GM19372 (cell line): ENCODE results near the gene NR2F1-AS1.

ENCODE experiments used
- ATAC-seq: cut with Tn5 transposase; IDR thresholded peaks from one replicate; pipeline ENCODE4 v1.9.1; 2021; ENCODE audit warnings: mild to moderate bottlenecking, low read depth, moderate library complexity; ENCODE audit not compliant: unreplicated experiment

The NR2F1-AS1 gene

DNA sequence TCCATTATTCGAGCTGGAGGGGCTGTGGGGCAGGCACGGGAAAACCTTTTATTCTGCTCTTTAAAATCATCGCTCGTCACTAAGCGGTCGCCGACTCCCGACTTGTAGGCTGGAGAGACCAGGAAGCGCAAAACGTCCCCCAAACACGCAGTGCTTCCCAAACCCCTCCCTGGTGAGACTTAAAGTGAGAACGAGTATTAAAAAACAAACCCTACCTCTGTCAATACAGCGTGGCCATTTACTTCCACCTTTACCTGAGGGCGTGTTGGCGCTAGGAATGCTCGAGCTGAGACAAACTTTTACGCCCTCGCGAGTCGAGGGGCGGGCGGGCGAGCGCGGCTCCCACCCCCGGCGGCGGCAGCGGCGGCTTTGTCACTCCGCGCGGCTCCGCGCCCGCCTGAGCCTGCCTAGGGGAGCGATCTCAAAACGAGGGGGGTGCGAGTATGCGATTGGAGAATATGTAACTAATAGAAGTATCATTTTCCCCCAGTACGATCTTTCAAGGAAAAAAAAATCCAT is at the start of gene NR2F1-AS1:
Gene NR2F1-AS1 (minus strand): TSS at position 293 of the 519 bp plus-strand sequence.
- ATAC-seq: peak; percentile 24

DNA sequence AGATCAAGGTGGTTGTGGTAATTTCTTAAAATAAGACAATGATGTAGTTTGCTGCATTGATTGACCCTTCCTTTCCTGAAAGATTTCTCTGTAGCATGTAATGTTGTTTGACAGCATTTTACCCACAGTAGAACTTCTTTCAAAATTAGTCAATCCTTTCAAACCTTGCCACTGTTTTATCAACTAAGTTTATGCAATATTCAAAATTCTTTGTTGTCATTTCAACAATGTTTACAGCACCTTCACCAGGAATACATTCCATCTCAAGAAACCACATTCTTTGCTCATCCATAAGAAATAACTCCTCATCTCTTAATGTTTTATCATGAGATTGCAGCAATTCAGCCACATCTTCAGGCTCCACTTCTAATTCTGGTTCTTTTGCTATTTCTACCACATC is 45.8 kb upstream of the NR2F1-AS1 start:
- ATAC-seq: no peak

DNA sequence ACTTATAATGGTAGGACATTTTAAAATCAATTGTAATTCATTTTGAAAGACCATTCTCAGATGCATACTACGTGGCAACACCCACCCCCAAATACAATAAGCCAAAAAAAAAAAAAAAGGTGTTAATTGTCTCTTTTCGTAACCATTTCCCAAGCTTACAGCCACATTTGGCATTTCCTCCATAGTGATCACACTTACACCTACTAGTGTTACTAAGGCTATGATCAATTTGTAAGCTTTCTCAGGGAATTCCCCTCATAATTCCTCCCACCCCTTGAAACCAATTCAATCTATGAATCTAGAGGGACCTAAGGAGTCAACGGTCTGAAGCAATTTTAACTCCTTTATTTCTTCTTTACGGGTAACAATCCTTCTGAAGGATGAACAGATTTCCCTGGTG is 42.1 kb upstream of the NR2F1-AS1 start:
- ATAC-seq: no peak

DNA sequence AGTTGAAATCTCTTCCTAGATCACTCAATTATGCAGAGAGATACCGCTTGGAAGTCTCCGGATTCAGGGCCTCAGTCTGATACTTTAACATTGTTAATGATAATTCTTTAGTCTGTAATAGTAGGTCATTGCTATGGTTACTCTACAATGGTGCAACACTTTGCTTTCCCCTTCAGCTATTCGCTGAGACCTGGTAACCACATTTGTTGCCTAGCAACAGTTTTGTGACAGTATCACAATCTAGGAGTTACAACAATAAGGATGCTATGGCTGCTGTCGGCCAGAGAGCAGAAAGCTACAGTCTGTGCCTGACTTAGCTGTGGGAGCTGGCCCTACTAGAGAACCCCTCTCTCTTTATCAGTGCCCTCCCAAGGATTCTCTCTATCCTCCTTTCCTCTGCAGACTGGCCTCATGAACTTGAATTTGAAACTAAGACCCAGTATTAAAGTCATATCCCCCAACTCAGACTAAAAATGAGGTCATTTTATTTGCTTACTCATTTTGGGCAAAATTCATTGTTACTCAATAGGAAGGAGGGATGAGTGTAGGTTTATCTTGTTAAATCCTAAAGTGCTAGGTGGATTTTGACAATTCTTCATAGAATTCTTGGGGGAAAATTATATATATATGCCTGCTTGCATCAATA is 41.3 kb upstream of the NR2F1-AS1 start:
- no peak for ATAC-seq

DNA sequence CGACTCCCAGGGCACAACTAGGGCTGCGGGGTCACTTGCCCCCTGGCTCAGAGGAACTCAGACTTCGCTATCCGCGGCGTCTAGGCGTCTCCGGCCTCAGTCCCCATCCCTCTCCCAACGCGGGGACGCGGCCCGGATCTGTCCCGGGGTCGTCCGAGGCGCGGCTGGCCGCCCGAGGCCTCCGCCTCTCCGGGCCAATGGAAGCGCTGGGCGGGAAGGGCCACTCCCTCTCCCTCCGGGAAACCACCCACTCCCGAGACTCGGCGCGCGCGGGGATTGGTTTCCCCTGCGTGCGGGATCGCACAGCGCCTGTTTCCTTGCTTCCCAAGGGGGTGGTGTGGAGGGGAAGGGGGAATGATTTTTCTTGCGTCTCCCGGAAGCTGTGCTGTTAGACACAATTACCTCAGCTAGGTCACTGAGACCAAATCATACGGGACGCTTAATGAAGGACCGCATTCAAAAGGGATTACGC is 40.3 kb upstream of the NR2F1-AS1 start:
- ATAC-seq: peak; percentile 6

GRCh38 chr5:93620487-93621326 is 39.7 kb upstream of the NR2F1-AS1 start:
- ATAC-seq: peak; percentile 98

- ATAC-seq: no peak
Observed at GRCh38 chr5:93616538-93617174, 35.6 kb upstream of the NR2F1-AS1 start.

- no peak for ATAC-seq
Observed at GRCh38 chr5:93612855-93613243, 31.8 kb upstream of the NR2F1-AS1 start.

DNA sequence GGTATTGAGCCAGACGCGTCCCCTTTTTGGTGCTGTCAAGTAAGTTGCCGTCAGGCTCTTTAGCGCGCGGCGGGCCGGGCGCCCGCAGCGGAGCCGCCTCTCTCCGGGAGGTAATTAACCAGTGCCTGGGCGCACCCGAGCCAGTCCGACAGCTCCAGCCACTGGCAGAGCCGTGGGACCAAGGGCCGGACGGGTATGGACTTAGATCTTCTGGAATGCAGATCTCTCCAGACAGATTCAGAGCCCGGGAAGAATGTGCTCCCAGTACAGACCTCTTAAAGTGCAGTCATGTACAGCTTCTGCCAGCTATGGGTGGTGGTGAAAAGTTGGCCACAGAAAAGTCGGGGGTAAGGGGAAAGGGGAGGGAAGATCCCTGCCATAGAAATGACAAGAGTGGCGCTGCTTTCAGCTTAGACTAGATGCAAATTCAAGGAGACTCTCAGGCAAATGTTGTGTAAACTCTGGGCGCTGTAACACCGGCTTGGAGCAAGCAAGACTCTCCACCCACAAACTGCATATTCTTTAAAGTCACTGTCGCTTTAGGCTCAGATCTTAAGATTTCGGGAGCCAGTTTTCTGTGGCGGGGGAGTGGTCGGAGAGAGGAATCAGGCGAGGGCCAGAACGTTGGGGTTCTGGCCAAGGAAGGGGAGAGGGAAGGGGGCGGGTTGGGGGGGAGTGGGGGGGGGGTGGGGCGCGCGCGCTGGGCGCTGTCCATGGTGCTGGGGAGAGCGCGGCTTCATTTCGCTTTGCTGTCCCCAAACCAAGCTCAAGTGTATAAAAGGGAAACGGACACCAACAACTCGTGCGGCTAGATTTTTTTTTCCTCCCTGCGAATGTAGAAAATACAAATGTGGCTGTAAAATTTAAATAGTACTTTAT is 31.2 kb upstream of the NR2F1-AS1 start:
- ATAC-seq: no peak

DNA sequence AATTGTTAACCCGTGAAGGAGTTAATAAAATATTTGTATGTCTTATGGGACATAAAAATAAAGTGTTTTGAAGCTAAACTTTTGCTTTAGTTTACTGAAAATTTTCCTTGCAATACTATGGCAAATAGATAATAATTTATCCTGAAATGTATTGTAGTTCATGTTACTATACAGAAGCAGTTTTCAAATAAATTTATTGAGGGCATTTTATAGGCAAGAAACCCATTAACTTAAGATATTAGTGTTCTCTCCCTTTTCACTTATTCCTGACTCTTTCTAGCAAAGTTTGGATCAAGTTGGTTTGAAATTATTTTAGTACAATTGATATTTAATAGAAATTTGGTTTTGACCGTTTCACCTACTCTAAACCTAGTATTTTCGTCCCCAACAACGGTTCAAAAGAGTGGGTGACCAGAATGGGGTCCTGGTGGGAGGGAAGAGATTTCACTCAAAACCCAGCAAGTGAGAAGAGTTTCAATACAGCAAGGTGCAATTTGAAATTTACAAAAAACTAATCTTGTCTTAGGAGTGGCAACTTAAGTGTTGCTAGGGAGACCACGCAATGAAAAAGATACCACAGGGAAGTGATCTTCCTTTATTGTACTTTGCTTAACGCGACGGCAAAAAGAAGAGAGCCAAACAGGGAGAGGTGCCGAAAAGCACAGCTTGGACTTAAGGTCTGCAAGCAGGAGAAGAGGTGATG is 30.4 kb upstream of the NR2F1-AS1 start:
- no peak for ATAC-seq

DNA sequence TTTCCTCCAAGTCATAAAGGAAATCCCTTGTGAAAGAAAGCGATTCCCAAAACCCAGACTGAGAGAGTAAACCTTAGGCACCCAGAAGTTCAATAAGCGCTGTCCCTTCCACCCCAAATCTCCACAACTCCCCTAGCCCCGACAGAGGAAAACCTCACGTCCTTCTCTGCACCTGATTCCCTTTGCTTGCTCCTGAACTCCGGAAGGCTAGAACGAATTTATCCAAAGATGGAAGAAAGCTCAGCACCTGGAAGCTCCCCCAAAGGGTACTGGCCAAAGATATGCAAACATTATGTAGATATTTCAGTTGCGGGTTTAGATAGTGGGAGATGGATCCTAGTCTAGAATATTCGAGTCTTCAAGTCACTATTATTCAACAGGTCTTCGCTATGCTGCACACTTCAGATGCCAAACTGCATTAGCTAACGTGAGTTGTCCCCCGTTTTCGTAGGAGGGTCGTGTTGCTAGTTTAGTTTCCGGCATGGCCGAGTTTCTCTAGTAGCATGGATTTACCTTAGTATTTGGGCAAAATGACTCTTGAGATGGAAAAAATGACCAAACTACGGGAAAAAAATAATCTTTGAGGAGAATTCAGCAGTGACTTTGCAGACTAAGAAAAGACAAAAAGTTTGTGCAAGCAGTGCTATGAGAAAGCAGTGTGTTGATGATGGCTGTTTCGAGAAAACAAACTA is 29.7 kb upstream of the NR2F1-AS1 start:
- ATAC-seq: no peak

GRCh38 chr5:93609762-93610161 is 28.7 kb upstream of the NR2F1-AS1 start:
- no peak for ATAC-seq

GRCh38 chr5:93608855-93609254 is 27.8 kb upstream of the NR2F1-AS1 start:
- no peak for ATAC-seq

DNA sequence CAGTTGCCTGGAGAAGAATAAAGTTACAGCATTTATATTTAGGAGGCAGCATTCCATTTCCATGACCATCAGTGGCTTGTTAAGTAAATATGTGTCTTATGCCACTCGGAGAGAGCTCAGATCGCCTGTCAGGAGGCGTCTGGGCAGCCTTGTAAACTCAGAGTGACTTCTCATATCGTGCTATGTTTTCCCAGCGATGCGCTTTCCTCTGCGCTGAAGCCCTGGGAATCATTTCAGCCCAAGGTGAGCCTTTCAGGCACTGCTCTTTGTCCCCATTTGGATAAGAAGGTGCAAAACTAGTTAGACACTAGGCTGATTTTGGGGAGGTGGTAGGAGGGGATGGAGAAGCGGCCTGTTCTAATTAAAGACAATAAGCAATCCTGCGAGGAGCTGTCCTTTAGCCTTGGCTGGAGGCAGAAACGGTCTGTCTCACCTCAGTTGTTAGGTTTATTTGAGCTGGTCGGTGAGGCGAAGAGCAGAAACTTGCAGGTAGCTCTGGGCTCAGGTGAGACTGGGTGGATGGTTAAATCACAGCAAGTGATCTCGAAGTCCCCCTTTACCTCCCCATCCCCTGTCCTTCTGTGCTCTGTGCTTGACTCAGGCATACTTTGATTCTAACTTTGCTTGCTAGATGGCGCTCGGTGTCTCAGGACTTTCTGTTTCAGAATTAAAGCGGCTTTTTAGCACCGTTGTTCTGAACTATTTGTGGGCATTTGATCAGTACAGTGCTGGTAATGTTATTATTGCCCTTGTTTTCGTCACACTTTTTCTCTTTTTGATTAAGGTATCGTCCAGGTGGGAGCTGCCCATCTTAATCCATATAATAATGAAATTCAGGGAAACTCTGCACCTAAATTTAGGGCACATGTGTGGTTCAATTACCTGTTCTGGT is 26.6 kb upstream of the NR2F1-AS1 start:
- peak; percentile 76 for ATAC-seq

GRCh38 chr5:93606382-93606752 is 25.3 kb upstream of the NR2F1-AS1 start:
- no peak for ATAC-seq

DNA sequence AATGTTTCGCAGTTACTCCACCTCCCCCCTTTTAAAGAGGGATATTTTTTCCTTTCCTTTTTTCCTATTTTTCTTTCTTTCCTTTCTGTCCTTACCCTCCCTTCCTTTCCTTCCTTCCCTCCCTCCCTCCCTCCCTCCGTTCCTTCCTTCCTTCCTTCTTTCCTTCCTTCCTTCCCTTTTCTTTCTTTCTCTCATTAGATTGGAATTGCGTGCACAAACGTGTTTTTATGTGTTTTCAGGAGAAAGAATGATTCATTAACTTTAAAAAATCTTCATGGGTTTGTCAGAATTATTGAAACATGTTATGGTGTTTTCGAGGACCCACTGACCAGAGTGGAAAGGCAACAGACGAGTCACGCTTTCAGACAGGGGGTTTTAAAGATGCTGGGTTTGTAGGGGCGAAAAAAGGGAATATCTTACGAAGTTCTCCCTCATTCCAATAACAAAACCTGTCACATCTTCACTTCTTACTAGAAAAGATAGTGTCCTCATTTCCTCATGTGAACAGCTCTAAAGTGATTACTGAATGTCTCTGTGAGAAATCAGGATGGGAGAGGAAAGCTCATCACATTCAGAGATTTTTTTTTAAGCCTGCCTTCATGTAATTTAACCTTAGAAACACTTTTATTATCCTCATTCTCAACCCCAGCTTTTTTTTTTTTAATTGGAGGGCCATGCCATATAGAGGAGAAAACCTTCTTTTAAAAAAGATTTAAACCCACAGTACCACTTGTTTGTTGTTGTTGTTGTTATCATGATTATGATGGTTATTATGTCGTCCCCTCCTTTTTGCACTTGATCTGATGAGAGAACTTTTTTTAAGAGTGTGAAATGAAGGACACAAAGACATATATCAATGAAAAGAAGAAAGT is 23.9 kb upstream of the NR2F1-AS1 start:
- ATAC-seq: no peak
